ENCODE data around the gene MYO18A.

Gene MYO18A

GRCh38 chr17:29165800-29166506 lies 14.2 kb downstream of the MYO18A start:
- DNase-seq (ENCODE audit: low spot score): no peak

GRCh38 chr17:29165261-29165660 lies 14.9 kb downstream of the MYO18A start:
- no peak for DNase-seq (ENCODE audit: low spot score)

GRCh38 chr17:29163563-29163962 lies 16.6 kb downstream of the MYO18A start:
- DNase-seq (ENCODE audit: low spot score): no peak

GRCh38 chr17:29162909-29163341 lies 17.3 kb downstream of the MYO18A start:
- no peak for DNase-seq (ENCODE audit: low spot score)

- no peak for DNase-seq (ENCODE audit: low spot score)
These were observed 17.9 kb downstream of the MYO18A start for GRCh38 chr17:29162082-29162908.

GRCh38 chr17:29160253-29160652 lies 19.9 kb downstream of the MYO18A start:
- no peak for DNase-seq (ENCODE audit: low spot score)

GRCh38 chr17:29159306-29159860 lies 20.8 kb downstream of the MYO18A start:
- DNase-seq (ENCODE audit: low spot score): no peak

GRCh38 chr17:29158488-29159275 lies 21.5 kb downstream of the MYO18A start:
- no peak for DNase-seq (ENCODE audit: low spot score)

GRCh38 chr17:29158096-29158487 lies 22.1 kb downstream of the MYO18A start:
- no peak for DNase-seq (ENCODE audit: low spot score)

- DNase-seq (ENCODE audit: low spot score): no peak
These were observed 22.9 kb downstream of the MYO18A start for GRCh38 chr17:29157310-29157709.

GRCh38 chr17:29156781-29157180 lies 23.4 kb downstream of the MYO18A start:
- no peak for DNase-seq (ENCODE audit: low spot score)

GRCh38 chr17:29155966-29156338 lies 24.2 kb downstream of the MYO18A start:
- DNase-seq (ENCODE audit: low spot score): no peak

GRCh38 chr17:29155227-29155965 lies 24.8 kb downstream of the MYO18A start:
- DNase-seq (ENCODE audit: low spot score): peak; percentile 89

GRCh38 chr17:29154516-29155226 lies 25.5 kb downstream of the MYO18A start:
- DNase-seq (ENCODE audit: low spot score): no peak

GRCh38 chr17:29151567-29151966 lies 28.6 kb downstream of the MYO18A start:
- DNase-seq (ENCODE audit: low spot score): peak; percentile 68

- DNase-seq (ENCODE audit: low spot score): no peak
These were observed 30.0 kb downstream of the MYO18A start for GRCh38 chr17:29150161-29150560.

GRCh38 chr17:29149431-29150064 lies 30.6 kb downstream of the MYO18A start:
- DNase-seq (ENCODE audit: low spot score): no peak

- peak; percentile 90 for DNase-seq (ENCODE audit: low spot score)
These were observed 31.3 kb downstream of the MYO18A start for GRCh38 chr17:29148790-29149430.

- DNase-seq (ENCODE audit: low spot score): no peak
These were observed 31.9 kb downstream of the MYO18A start for GRCh38 chr17:29148257-29148789.

- no peak for DNase-seq (ENCODE audit: low spot score)
These were observed 32.5 kb downstream of the MYO18A start for GRCh38 chr17:29147682-29148081.
